SH-SY5Y (cell line): Measurements from ENCODE around the gene ZNF182.

Source experiments
- GATA2 ChIP-seq: IDR thresholded peaks from 2 replicates; pipeline ENCODE4 v1.6.1; 2011; ENCODE audit warnings: mild to moderate bottlenecking, low read depth, low read length
- GATA3 ChIP-seq: IDR thresholded peaks from 2 replicates; pipeline ENCODE4 v1.6.1; 2011; ENCODE audit warnings: low read depth, mild to moderate bottlenecking, low read length, moderate library complexity

- no peak for TF ChIP-seq GATA2
- TF ChIP-seq GATA3 = no peak
Observed at GRCh38 chrX:47927212-47927611, 76.6 kb downstream of the ZNF182 start.
